PC-9 (cell line): ENCODE results near the gene DMRTC1. TPM values are rescaled to one million over a fixed set of nuclear protein-coding genes. Genes with fewer than 3 reads are reported as not detected.
"Not testable (repeated sequence)": the region's sequence is repeated elsewhere in the genome, so short reads cannot be mapped to it uniquely, and the experiment has no call there.

Experiments
- BruUV-seq: library from RNA; stranded (reverse); fragments of 400-500 nt; replicated peaks from 2 replicates; lab custom pipeline; 2021; lab: Mats Ljungman, UMichigan
- CTCF ChIA-PET: fragments of 300-600 bp; sonication (Branson Sonifier 250); formaldehyde crosslinking; loops from one replicate; lab custom pipeline; 2022; ENCODE audit warnings: antibody characterized with exemption; lab: Charles Lee
- POLR2A ChIA-PET: fragments of 300-600 bp; sonication (Branson Sonifier 250); formaldehyde crosslinking; loops from one replicate; lab custom pipeline; 2022; ENCODE audit warnings: antibody characterized with exemption; ENCODE audit not compliant: unreplicated experiment; lab: Charles Lee
- DNase-seq, 2 experiments: peaks; one replicate each; pipeline versions ENCODE4 v3.0.0 to v3.0.0-alpha.2; 2015 to 2022; ENCODE audit warnings: mixed read lengths in 1 of 2
- H2AFZ ChIP-seq: fragments of 200-600 bp; sonication (generic); 2 replicates; pipeline ENCODE4 v1.8.1; 2017; ENCODE audit warnings: antibody characterized with exemption
- H3F3A ChIP-seq: fragments of 200-600 bp; sonication (generic); 2 replicates; pipeline ENCODE4 v1.8.1; 2017; ENCODE audit warnings: antibody characterized with exemption, mild to moderate bottlenecking, low read depth; ENCODE audit not compliant: insufficient read depth
- H3K27ac ChIP-seq: fragments of 200-600 bp; sonication (generic); 2 replicates; pipeline ENCODE4 v1.6.1; 2016; ENCODE audit warnings: mixed run types
- H3K27me3 ChIP-seq: fragments of 200-600 bp; sonication (generic); 2 replicates; pipeline ENCODE4 v1.6.1; 2016; ENCODE audit warnings: low read depth, mixed run types; ENCODE audit not compliant: insufficient read depth
- H3K36me3 ChIP-seq: fragments of 200-600 bp; sonication (generic); 2 replicates; pipeline ENCODE4 v1.6.1; 2016; ENCODE audit warnings: low read depth, mixed run types
- H3K4me1 ChIP-seq: fragments of 200-600 bp; sonication (generic); replicated peaks from 2 replicates; pipeline ENCODE4 v1.6.1; 2016; ENCODE audit warnings: mixed run types; ENCODE audit not compliant: insufficient read depth
- H3K4me2 ChIP-seq: fragments of 200-600 bp; sonication (generic); 2 replicates; pipeline ENCODE4 v1.6.1; 2017; ENCODE audit warnings: mixed run types
- H3K4me3 ChIP-seq: fragments of 200-600 bp; sonication (generic); 2 replicates; pipeline ENCODE4 v1.6.1; 2016; ENCODE audit warnings: mixed run types
- H3K79me2 ChIP-seq: fragments of 200-600 bp; sonication (generic); 2 replicates; pipeline ENCODE4 v1.6.1; 2017; ENCODE audit warnings: low read depth, mixed run types
- H3K9me2 ChIP-seq: fragments of 200-600 bp; sonication (generic); 2 replicates; pipeline ENCODE4 v1.8.1; 2017; ENCODE audit warnings: mild to moderate bottlenecking; ENCODE audit not compliant: insufficient read depth
- H3K9me3 ChIP-seq: fragments of 200-600 bp; sonication (generic); 2 replicates; pipeline ENCODE4 v1.8.1; 2016; ENCODE audit warnings: low read depth; ENCODE audit not compliant: insufficient read depth
- H4K20me1 ChIP-seq: fragments of 200-600 bp; sonication (generic); 2 replicates; pipeline ENCODE4 v1.8.1; 2017; ENCODE audit not compliant: insufficient read depth
- intact Hi-C: fragments of 100-400 bp; cut with micrococcal nuclease; formaldehyde crosslinking; loops from one replicate; pipeline ENCODE4 v1.10.0; 2022; ENCODE audit not compliant: unreplicated experiment
- total RNA-seq: library from RNA; stranded (reverse); gene quantifications from 2 replicates; pipeline ENCODE4 v1.2.3, GENCODE V29; 2021

The DMRTC1 gene
- total RNA-seq, 1 experiment from 2014 or later, result not detected

DNA sequence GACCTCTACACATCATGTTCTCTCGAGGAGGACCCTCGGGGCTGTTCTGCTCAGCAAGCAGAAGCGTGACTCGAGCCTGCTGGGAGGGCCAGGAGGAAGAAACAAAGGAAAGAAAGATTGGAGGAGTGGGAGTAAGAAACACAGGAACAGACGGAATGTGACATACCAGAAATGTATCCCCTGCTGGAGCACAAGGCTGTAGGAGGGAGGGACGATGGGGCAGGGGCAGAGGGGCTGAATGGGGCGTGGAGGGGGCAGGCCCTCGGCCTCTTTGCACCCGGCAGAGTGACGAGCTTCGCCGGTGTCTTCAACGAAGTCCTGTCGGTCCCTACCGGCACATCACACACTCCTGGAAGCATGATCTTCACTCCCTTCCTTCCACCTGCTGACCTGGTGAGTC, 5.7 kb downstream of the DMRTC1 start, which contains the start of gene FAM236A:
Gene FAM236A, plus strand, starts transcription at position 301 of the 400 bp plus-strand sequence. Its CDS starts 57 bp downstream, at position 358.
- BruUV-seq, H3K4me3 ChIP-seq, H3F3A ChIP-seq, H3K27me3 ChIP-seq, H3K79me2 ChIP-seq, H3K4me2 ChIP-seq, intact Hi-C loops, POLR2A ChIA-PET, H3K9me3 ChIP-seq, H3K9me2 ChIP-seq, H3K4me1 ChIP-seq, H4K20me1 ChIP-seq, DNase-seq, H3K36me3 ChIP-seq, H2AFZ ChIP-seq, H3K27ac ChIP-seq, CTCF ChIA-PET: not testable (repeated sequence)

GRCh38 chrX:72936882-72937455, 6.7 kb downstream of the DMRTC1 start:
- H3K27me3 ChIP-seq, H3K36me3 ChIP-seq, H3K4me2 ChIP-seq, intact Hi-C loops, H3K9me3 ChIP-seq, POLR2A ChIA-PET, H3K27ac ChIP-seq, BruUV-seq, H3K4me1 ChIP-seq, H4K20me1 ChIP-seq, H3K9me2 ChIP-seq, H2AFZ ChIP-seq, CTCF ChIA-PET, H3F3A ChIP-seq, H3K4me3 ChIP-seq, DNase-seq, H3K79me2 ChIP-seq: not testable (repeated sequence)

DNA sequence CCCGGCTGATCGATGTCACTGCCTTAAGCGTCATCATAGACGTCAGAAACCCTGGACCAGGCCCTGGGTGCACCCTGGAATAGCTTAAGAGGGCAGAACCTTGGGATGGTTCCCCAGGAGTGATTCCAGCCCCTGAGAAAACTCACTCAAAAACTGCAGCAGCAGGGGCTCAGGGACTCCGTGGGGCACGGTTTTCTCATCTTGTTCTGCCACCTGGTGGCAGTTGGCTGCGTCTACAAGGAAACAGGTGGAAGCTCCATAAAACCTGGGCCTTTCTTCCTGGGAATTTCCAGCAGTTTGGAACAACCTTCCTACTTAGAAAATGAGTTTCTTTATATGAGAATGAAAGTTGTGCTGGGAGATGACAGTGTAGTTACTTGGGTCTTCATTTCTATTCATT, 7.2 kb downstream of the DMRTC1 start:
- DNase-seq, H3K4me3 ChIP-seq, H2AFZ ChIP-seq, H4K20me1 ChIP-seq, H3K4me1 ChIP-seq, CTCF ChIA-PET, H3K9me3 ChIP-seq, H3K9me2 ChIP-seq, H3K4me2 ChIP-seq, POLR2A ChIA-PET, intact Hi-C loops, BruUV-seq, H3K27ac ChIP-seq, H3K79me2 ChIP-seq, H3K27me3 ChIP-seq, H3F3A ChIP-seq, H3K36me3 ChIP-seq: not testable (repeated sequence)

- H3F3A ChIP-seq, CTCF ChIA-PET, H3K4me2 ChIP-seq, POLR2A ChIA-PET, H3K27me3 ChIP-seq, intact Hi-C loops, BruUV-seq, H3K36me3 ChIP-seq, H2AFZ ChIP-seq, H3K9me2 ChIP-seq, H4K20me1 ChIP-seq, H3K4me1 ChIP-seq, H3K4me3 ChIP-seq, DNase-seq, H3K79me2 ChIP-seq, H3K27ac ChIP-seq, H3K9me3 ChIP-seq: not testable (repeated sequence)
Measured at GRCh38 chrX:72932283-72932682, 11.4 kb downstream of the DMRTC1 start.

- H3K36me3 ChIP-seq, DNase-seq, H3K27ac ChIP-seq, H3K9me3 ChIP-seq, H3K79me2 ChIP-seq, BruUV-seq, CTCF ChIA-PET, H4K20me1 ChIP-seq, H3K4me1 ChIP-seq, H3K9me2 ChIP-seq, H3F3A ChIP-seq, H3K4me2 ChIP-seq, H2AFZ ChIP-seq, H3K27me3 ChIP-seq, H3K4me3 ChIP-seq, intact Hi-C loops, POLR2A ChIA-PET: not testable (repeated sequence)
Measured at GRCh38 chrX:72916096-72916495, 27.5 kb downstream of the DMRTC1 start.

DNA sequence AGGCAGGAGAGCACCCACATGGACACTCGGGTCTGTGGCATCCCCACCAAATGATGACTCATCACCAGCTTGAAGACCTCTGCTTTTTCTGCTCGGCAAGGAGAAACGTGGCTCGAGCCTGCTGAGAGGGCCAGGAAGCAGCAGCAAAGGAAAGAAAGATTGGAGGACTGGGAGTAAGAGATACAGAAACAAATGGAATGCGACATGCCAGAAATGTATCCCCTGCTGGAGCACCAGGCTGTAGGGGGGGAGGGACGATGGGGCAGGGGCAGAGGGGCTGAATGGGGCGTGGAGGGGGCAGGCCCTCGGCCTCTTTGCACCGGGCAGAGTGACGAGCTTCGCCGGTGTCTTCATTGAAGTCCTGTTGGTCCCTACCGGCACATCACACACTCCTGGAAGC, 31.3 kb downstream of the DMRTC1 start, which contains the start of gene FAM236C:
Gene FAM236C, plus strand, starts transcription at position 301 of the 400 bp plus-strand sequence. CDS start 100 bp downstream, outside the sequence.
- BruUV-seq, POLR2A ChIA-PET, CTCF ChIA-PET: not testable (repeated sequence)

GRCh38 chrX:72889740-72890139, 53.9 kb downstream of the DMRTC1 start:
- H3K36me3 ChIP-seq, POLR2A ChIA-PET, H2AFZ ChIP-seq, DNase-seq, H3K9me2 ChIP-seq, H4K20me1 ChIP-seq, H3K4me1 ChIP-seq, H3K27ac ChIP-seq, H3K9me3 ChIP-seq, CTCF ChIA-PET, H3K27me3 ChIP-seq, H3K4me3 ChIP-seq, BruUV-seq, H3K4me2 ChIP-seq, intact Hi-C loops, H3F3A ChIP-seq, H3K79me2 ChIP-seq: not testable (repeated sequence)

More for the DNA sequence above, 31.3 kb downstream of the DMRTC1 start, which contains the start of gene FAM236C:
- H3K27ac ChIP-seq, H3K9me3 ChIP-seq, H3K79me2 ChIP-seq, H4K20me1 ChIP-seq, H3K4me2 ChIP-seq, H3K36me3 ChIP-seq, H3K27me3 ChIP-seq, H3K9me2 ChIP-seq, H3K4me1 ChIP-seq, intact Hi-C loops, DNase-seq, H3F3A ChIP-seq, H2AFZ ChIP-seq, H3K4me3 ChIP-seq: not testable (repeated sequence)
